Smooth muscle cell (in vitro differentiated cells): ENCODE results near the gene ST14. TPM values are rescaled to one million over a fixed set of nuclear protein-coding genes. Genes with fewer than 3 reads are reported as not detected.

ENCODE experiments used
- DNase-seq: peaks from one replicate; lab custom pipeline; 2025; ENCODE audit not compliant: unreplicated experiment; lab: John Stamatoyannopoulos, UW
- H2AFZ ChIP-seq: fragments of 200-600 bp; sonication (generic); 2 replicates; pipeline ENCODE4 v1.6.0; 2016; ENCODE audit warnings: antibody characterized with exemption, low read depth, mild to moderate bottlenecking
- H3F3A ChIP-seq: fragments of 200-600 bp; sonication (generic); 2 replicates; pipeline ENCODE4 v1.6.0; 2017; ENCODE audit warnings: antibody characterized with exemption, low read depth
- H3K27ac ChIP-seq: fragments of 200-600 bp; sonication (generic); 2 replicates; pipeline ENCODE4 v1.5.1; 2016; ENCODE audit warnings: low read depth, mild to moderate bottlenecking
- H3K27me3 ChIP-seq: fragments of 200-600 bp; sonication (generic); 2 replicates; pipeline ENCODE4 v1.6.1; 2016; ENCODE audit warnings: low read depth, mild to moderate bottlenecking
- H3K36me3 ChIP-seq: fragments of 200-600 bp; sonication (generic); 2 replicates; pipeline ENCODE4 v1.5.1; 2016; ENCODE audit warnings: low read depth
- H3K4me1 ChIP-seq: fragments of 200-600 bp; sonication (generic); 2 replicates; pipeline ENCODE4 v1.5.1; 2016; ENCODE audit warnings: low read depth
- H3K4me2 ChIP-seq: fragments of 200-600 bp; sonication (generic); 2 replicates; pipeline ENCODE4 v1.6.0; 2016; ENCODE audit warnings: mild to moderate bottlenecking
- H3K4me3 ChIP-seq: fragments of 200-600 bp; sonication (generic); 2 replicates; pipeline ENCODE4 v1.5.1; 2016; ENCODE audit warnings: mild to moderate bottlenecking
- H3K79me2 ChIP-seq: fragments of 200-600 bp; sonication (generic); 2 replicates; pipeline ENCODE4 v1.6.0; 2016; ENCODE audit warnings: low read depth, mild to moderate bottlenecking
- H3K9ac ChIP-seq: fragments of 200-600 bp; sonication (generic); 2 replicates; pipeline ENCODE4 v1.6.0; 2016; ENCODE audit warnings: low read depth
- H3K9me3 ChIP-seq: fragments of 200-600 bp; sonication (generic); replicated peaks from 2 replicates; pipeline ENCODE4 v1.5.1; 2016; ENCODE audit warnings: low read depth
- H4K20me1 ChIP-seq: fragments of 200-600 bp; sonication (generic); 2 replicates; pipeline ENCODE4 v1.6.0; 2016; ENCODE audit warnings: low read depth
- WGBS: methylation state at CpG from one replicate; pipeline ENCODE4 v1.1.7; 2016; ENCODE audit warnings: low lambda C conversion rate; 5-methylcytosine and 5-hydroxymethylcytosine counted together
- polyA plus RNA-seq: library from polyadenylated mRNA; unstranded; fragments of >200 nt; fragmentation: Nextera tagmentation; extraction: Ambion mirVana; gene quantifications from 2 replicates; pipeline ENCODE4 v1.2.1, GENCODE V29; 2016
- total RNA-seq: library from RNA; depleted of rRNA; stranded (reverse); fragments of >200 nt; gene quantifications from 2 replicates; pipeline ENCODE4 v1.2.3, GENCODE V29; 2014
- TF ChIP-seq, protein P1 (sequence below): fragments of 200-600 bp; sonication (generic); IDR thresholded peaks from 2 replicates; pipeline ENCODE4 v1.5.1; 2017; ENCODE audit warnings: borderline replicate concordance, mild to moderate bottlenecking, antibody characterized with exemption; ENCODE audit not compliant: insufficient read depth, poor library complexity, severe bottlenecking

The ST14 gene
- total and polyA plus RNA-seq, 2 experiments from 2014 or later, result 2.4 to 7.7 TPM

DNA sequence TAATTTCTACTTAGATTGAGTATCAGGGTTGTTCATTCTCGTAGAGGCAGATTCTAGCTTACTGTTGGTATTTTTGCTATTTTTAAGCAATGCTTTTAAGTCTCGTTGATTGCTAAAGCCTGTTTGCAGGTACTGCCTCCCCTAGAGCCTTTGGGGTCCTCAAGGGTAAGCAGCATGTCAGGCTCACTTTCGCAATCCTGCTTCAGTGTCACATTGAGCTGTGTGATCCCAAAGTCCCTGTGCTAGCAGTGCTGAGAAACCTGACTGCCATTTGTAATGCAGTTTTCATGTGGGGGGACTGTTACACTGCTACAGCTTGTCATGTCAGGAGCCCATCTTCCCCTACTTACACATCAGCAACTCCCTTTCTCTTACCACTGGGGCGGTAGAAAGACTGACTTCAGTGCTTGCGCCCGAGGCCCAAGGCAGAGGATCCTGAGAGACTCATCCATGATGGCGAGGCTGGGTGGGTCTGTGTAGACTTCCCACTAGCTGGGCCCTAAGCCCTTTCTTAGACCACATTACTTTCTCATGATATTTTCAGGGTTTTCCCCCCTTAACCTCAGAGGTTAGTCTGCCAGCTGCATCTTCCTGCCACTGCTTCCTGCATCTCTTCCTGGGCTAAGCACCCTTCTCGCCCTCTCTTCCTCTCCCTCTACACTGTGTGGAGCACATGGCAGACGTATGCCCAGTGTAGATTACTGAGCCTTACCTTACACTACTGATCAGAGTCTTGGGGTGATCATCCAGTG, 40.8 kb upstream of the ST14 start:
- TF ChIP-seq, protein P1, sequence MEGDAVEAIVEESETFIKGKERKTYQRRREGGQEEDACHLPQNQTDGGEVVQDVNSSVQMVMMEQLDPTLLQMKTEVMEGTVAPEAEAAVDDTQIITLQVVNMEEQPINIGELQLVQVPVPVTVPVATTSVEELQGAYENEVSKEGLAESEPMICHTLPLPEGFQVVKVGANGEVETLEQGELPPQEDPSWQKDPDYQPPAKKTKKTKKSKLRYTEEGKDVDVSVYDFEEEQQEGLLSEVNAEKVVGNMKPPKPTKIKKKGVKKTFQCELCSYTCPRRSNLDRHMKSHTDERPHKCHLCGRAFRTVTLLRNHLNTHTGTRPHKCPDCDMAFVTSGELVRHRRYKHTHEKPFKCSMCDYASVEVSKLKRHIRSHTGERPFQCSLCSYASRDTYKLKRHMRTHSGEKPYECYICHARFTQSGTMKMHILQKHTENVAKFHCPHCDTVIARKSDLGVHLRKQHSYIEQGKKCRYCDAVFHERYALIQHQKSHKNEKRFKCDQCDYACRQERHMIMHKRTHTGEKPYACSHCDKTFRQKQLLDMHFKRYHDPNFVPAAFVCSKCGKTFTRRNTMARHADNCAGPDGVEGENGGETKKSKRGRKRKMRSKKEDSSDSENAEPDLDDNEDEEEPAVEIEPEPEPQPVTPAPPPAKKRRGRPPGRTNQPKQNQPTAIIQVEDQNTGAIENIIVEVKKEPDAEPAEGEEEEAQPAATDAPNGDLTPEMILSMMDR, result no peak
- peaks cover 62% of the 10 kb centered on the region for H4K20me1 ChIP-seq
- WGBS, result 96% methylated on average over 9 of the region's 9 CpGs

DNA sequence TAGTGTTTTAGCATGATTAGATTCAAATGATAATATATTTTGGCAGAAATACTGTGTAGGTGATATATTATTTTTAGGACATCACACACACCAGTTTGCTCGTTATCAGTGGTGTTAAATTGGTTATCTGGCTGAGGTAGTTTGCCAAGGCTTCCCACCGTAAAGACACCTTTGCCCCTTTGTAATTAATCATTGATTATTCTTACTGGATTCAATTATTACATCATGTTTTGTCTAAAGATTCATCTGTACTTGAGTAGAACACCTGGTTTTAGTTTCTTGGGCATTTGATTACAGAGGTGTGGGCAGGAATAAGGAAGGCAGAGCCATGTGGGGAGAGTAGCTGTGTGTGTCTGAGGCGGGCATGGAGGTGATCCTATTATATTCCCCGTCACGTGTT, 39.5 kb upstream of the ST14 start:
- Histone ChIP-seq H3K9ac (no peak overlapping the region), H2AFZ (no peak overlapping the region), H4K20me1 (peaks cover 62% of the 10 kb centered on the region), H3K4me1 (peaks cover 6% of the 10 kb centered on the region), H3K27me3 (no peaks in the 10 kb centered on the region), H3K4me2 (no peak overlapping the region), H3K79me2 (no peaks in the 10 kb centered on the region), H3K9me3 (no peaks in the 10 kb centered on the region), H3K27ac (no peak overlapping the region), H3K36me3 (no peaks in the 10 kb centered on the region), H3K4me3 (no peak overlapping the region), H3F3A (no peaks in the 10 kb centered on the region)
- DNase-seq, result no peak
- WGBS, result 96% methylated on average over 5 of the region's 5 CpGs
- TF ChIP-seq, protein P1, result no peak

More for the DNA sequence above, 40.8 kb upstream of the ST14 start:
- Histone ChIP-seq H3K27ac (no peak overlapping the region), H3K4me1 (peaks cover 6% of the 10 kb centered on the region), H2AFZ (no peak overlapping the region), H3K9ac (no peak overlapping the region), H3K79me2 (no peaks in the 10 kb centered on the region), H3K36me3 (no peaks in the 10 kb centered on the region), H3F3A (no peaks in the 10 kb centered on the region), H3K4me2 (no peak overlapping the region), H3K27me3 (no peaks in the 10 kb centered on the region), H3K9me3 (no peaks in the 10 kb centered on the region), H3K4me3 (no peak overlapping the region)
- no peak for DNase-seq

DNA sequence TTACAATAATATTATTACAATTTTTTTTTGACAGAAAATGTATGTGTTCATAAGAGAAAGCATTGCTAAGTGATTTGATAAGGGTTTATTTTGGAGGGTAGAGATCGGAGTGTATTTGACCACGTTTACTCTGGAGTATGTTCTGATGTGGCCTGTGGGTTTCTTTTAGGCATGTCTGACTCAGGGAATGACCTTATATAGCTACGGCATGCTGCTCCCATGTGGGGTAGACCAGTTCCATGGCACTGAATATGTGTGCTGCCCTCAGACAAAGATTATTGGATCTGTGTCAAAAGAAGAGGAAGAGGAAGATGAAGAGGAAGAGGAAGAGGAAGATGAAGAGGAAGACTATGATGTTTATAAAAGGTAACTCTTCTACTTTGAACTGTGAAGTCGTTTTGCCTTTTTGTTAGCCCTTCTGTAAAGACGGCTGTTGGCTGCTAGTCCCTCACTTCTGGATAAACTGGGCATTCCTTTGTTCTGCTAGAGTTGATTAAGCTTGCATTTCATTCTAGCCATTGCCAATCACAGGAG, 38.1 kb upstream of the ST14 start:
- Histone ChIP-seq H3K27me3 (no peaks in the 10 kb centered on the region), H3K4me1 (peaks cover 6% of the 10 kb centered on the region), H3K9me3 (no peaks in the 10 kb centered on the region), H3K27ac (peak overlapping the region; percentile 27), H3K4me2 (peak overlapping the region; percentile 37), H3F3A (no peaks in the 10 kb centered on the region), H2AFZ (no peak overlapping the region), H3K4me3 (no peak overlapping the region), H3K9ac (no peak overlapping the region), H3K36me3 (no peaks in the 10 kb centered on the region), H3K79me2 (no peaks in the 10 kb centered on the region), H4K20me1 (peaks cover 65% of the 10 kb centered on the region)
- DNase-seq, result no peak
- 46% methylated on average over 5 of the region's 5 CpGs for WGBS
- TF ChIP-seq, protein P1, result no peak

DNA sequence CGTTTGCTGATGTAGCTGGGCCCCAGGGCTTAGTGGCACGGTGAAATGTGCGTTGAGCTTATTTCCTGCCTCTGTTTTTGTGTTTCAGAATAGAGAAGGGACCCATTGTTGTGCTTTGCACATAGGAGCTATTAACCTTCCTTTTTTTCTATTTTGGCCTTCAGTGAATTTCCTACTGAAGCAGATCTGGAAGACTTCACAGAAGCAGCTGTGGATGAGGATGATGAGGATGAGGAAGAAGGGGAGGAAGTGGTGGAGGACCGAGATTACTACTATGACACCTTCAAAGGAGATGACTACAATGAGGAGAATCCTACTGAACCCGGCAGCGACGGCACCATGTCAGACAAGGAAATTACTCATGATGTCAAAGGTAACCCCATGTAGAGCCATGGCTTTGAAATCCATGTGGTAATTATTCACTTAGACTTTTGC, 37.4 kb upstream of the ST14 start:
- Histone ChIP-seq H3K4me2 (no peak overlapping the region), H2AFZ (no peak overlapping the region), H3K27ac (no peak overlapping the region), H3K27me3 (no peaks in the 10 kb centered on the region), H3K36me3 (no peaks in the 10 kb centered on the region), H3K9me3 (no peaks in the 10 kb centered on the region), H3K79me2 (no peaks in the 10 kb centered on the region), H4K20me1 (peaks cover 62% of the 10 kb centered on the region), H3K4me1 (peaks cover 6% of the 10 kb centered on the region), H3K9ac (no peak overlapping the region), H3F3A (no peaks in the 10 kb centered on the region), H3K4me3 (no peak overlapping the region)
- TF ChIP-seq, protein P1, result no peak
- DNase-seq, result no peak
- WGBS, result 82% methylated on average over 7 of the region's 7 CpGs
